ENCODE results near the gene RAB3C.

Gene RAB3C

GRCh38 chr5:58842852-58843251 is 260.0 kb downstream of the RAB3C start:
- DNase-seq = no peak

- DNase-seq = no peak
These were observed 261.5 kb downstream of the RAB3C start for GRCh38 chr5:58844395-58844794.

GRCh38 chr5:58847041-58847440 is 264.2 kb downstream of the RAB3C start:
- DNase-seq = no peak

GRCh38 chr5:58849223-58849622 is 266.3 kb downstream of the RAB3C start:
- DNase-seq = no peak

- peak; percentile 10 for DNase-seq
These were observed 267.2 kb downstream of the RAB3C start for GRCh38 chr5:58849921-58850667.

- no peak for DNase-seq
These were observed 268.3 kb downstream of the RAB3C start for GRCh38 chr5:58851153-58851552.

- DNase-seq = no peak
These were observed 268.7 kb downstream of the RAB3C start for GRCh38 chr5:58851571-58851970.

- no peak for DNase-seq
These were observed 269.7 kb downstream of the RAB3C start for GRCh38 chr5:58852566-58852965.

- no peak for DNase-seq
These were observed 271.6 kb downstream of the RAB3C start for GRCh38 chr5:58854441-58854840.

- DNase-seq = no peak
These were observed 273.2 kb downstream of the RAB3C start for GRCh38 chr5:58855851-58856739.

GRCh38 chr5:58857609-58858008 is 274.7 kb downstream of the RAB3C start:
- no peak for DNase-seq

- DNase-seq = no peak
These were observed 277.8 kb downstream of the RAB3C start for GRCh38 chr5:58860680-58861079.

- no peak for DNase-seq
These were observed 286.1 kb downstream of the RAB3C start for GRCh38 chr5:58868931-58869330.

- no peak for DNase-seq
These were observed 288.9 kb downstream of the RAB3C start for GRCh38 chr5:58871648-58872242.

- no peak for DNase-seq
These were observed 289.9 kb downstream of the RAB3C start for GRCh38 chr5:58872670-58873273.

- DNase-seq = no peak
These were observed 292.7 kb downstream of the RAB3C start for GRCh38 chr5:58875599-58875998.

- no peak for DNase-seq
These were observed 302.4 kb downstream of the RAB3C start for GRCh38 chr5:58885260-58885659.

GRCh38 chr5:58886315-58887207 is 303.7 kb downstream of the RAB3C start:
- DNase-seq = peak; percentile 47

- DNase-seq = no peak
These were observed 304.4 kb downstream of the RAB3C start for GRCh38 chr5:58887311-58887710.

- DNase-seq = no peak
These were observed 305.0 kb downstream of the RAB3C start for GRCh38 chr5:58887721-58888409.

GRCh38 chr5:58890265-58890664 is 307.4 kb downstream of the RAB3C start:
- no peak for DNase-seq

- DNase-seq = no peak
These were observed 307.8 kb downstream of the RAB3C start for GRCh38 chr5:58890701-58891085.
